Activated effector memory CD4-positive, alpha-beta T cell treated with anti-CD3 and anti-CD28 coated beads, Interleukin-2, amount 50 U/mL, for 16 hours (primary cell): ENCODE data around the gene GGA2.
A peak's percentile ranks its signal among the peaks of the same experiment; 100 is the strongest.
"Not testable (repeated sequence)": the region's sequence is repeated elsewhere in the genome, so short reads cannot be mapped to it uniquely, and the experiment has no call there.

ENCODE experiments used
- DNase-seq: peaks from one replicate; pipeline ENCODE4 v3.0.0-alpha.2; 2020

Gene GGA2

GRCh38 chr16:23465179-23465578 is 45.1 kb downstream of the GGA2 start:
- no peak for DNase-seq

DNA sequence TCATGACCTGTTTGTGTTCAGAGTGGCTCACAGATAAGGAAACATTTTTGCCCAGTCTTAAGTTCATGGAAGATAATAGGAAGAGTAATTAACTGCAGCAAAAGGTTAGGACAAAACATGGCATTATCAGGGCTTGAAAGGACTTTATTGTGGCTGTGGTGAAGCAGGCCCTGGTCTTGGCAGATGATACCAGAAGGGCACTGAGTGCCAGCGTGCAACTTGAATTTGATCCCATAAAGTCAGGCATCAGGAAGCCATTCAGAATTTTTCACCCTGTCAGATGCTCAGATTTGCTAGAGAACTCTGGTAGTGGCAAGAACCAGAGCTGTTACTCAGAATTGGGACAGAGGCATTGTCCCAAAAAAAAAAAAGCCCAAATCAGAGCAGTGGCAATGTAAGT is 46.1 kb downstream of the GGA2 start:
- no peak for DNase-seq

DNA sequence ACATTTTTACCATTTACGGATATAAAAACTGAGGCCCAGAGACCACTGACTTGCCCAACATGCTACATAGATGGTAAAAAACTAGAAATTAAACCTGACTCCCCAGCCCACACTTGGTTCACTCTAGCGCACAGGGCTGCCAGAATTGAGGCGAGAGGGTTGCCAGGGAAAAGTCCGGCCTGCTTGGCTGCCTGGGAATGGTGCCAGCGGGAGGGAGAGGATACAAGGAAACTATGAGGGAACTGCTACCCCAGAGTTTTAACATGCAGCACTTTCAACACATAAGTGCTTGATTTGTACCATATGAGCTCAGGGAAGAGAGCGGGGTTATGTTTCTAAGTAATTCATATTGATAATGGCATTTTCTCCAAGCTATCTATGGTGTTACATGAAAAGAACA is 47.3 kb downstream of the GGA2 start:
- DNase-seq, result not testable (repeated sequence)

- DNase-seq, result no peak
These were observed 56.8 kb downstream of the GGA2 start for GRCh38 chr16:23453338-23454052.

DNA sequence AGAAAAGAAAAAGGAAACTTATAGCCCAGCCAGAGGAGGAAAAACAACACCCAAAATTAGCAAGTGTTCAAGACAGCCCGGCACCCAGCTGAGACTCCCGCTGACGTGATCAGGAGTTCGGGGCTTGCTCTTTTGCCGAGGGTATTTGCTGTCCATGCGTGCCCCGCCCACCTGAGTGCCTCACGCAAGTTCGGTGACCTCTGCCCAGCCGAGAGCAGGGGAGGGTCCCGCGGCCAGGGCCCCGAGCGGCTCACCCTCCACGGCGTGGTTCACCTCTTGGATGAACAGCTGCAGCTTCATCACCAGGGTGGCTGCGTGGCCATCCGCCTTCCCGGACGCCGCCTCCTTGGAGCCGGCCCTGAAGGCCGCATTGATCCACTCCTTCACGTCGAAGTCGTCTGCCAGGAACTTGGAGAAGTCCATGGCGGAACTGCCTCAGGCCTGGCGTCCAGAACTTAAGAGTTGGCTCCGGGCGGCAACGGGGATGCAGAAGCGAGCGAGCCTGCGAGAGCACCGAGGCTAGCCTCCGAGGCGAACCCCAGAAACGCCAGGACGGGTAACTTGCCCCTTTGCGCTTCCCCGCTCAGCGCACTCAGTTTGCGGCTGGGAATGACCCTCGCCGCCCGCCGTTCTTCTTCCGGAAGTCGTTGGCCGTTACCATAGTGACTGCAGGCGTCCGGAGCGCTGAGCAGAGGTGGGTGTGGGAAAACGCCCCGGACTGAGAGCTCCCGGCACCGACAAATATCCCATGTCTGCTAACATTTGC is 57.5 kb downstream of the GGA2 start, which contains the start of gene COG7:
Gene COG7 (minus strand): TSS at position 618 of the 766 bp plus-strand sequence. CDS start 195 bp downstream, at position 423.
- DNase-seq, result peak; percentile 93

DNA sequence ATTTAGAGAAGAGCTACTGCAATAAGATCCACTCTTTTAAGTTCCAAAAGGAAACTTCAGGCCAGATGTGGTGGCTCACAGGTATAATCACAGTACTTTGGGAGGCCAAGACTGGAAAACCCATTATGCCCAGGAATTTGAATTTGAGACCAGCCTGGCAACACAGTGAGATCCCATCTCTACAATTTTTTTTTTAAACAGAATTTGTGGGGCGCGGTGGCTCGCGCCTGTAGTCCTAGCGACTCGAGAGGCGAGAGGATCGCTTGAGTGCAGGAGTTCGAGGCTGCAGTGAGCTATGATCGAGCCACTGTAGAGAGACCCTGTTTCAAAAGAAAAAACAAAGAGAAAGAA is 58.1 kb downstream of the GGA2 start:
- no peak for DNase-seq

GRCh38 chr16:23448392-23448791 is 61.9 kb downstream of the GGA2 start:
- DNase-seq, result no peak

- not testable (repeated sequence) for DNase-seq
These were observed 72.8 kb downstream of the GGA2 start for GRCh38 chr16:23437542-23437941.

DNA sequence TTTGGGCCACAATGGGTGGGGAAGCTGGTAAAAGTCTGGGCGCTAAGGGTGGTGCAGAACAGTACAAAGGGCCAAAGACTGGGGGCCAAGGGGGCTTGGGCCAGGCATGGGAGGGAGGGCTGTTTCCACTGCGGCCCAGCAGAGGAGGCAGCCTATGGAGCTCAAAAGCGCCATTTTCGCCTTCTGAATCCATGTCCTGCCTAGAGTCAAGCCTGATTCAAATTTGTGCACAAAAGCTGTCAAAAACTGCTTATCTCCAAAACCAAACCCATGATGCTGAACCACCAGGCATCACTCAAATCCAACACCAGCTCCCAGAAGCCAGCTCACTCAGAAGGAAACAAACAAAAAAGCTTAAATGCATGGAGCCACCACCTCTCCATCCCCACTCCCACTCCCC is 73.3 kb downstream of the GGA2 start:
- no peak for DNase-seq

GRCh38 chr16:23435500-23435899 is 74.8 kb downstream of the GGA2 start:
- peak; percentile 85 for DNase-seq

GRCh38 chr16:23434380-23434779 is 75.9 kb downstream of the GGA2 start:
- DNase-seq, result no peak

DNA sequence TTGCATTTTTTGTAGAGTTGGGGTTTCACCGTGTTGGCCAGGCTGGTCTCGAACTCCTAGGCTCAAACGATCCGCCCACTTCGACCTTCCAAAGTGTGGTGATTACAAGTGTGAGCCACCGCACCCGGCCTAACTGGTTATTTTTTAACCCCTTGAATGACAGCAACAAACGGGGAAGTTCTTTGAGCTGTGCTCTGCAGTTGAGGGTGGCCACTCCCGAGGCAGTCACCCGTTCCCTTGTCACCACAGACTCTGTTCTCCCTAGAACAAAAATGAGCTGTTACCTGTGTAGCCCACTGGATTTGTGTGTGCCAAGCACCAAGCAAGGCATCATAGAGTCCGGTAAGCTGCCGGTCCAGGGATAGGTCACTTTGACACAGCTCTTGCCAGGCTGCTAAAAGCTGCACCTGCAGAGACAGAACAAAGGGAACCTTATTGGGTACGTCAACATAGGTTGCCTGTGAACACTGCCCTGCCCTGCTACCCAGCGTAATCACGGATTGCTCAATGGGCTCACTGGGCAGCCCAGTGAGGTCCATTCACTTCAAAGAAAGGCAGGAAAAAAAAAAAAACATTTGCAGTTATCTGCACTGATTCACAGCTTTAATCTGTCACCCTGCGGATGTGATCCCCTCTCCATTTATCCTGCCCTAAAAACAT is 76.9 kb downstream of the GGA2 start:
- DNase-seq, result no peak

DNA sequence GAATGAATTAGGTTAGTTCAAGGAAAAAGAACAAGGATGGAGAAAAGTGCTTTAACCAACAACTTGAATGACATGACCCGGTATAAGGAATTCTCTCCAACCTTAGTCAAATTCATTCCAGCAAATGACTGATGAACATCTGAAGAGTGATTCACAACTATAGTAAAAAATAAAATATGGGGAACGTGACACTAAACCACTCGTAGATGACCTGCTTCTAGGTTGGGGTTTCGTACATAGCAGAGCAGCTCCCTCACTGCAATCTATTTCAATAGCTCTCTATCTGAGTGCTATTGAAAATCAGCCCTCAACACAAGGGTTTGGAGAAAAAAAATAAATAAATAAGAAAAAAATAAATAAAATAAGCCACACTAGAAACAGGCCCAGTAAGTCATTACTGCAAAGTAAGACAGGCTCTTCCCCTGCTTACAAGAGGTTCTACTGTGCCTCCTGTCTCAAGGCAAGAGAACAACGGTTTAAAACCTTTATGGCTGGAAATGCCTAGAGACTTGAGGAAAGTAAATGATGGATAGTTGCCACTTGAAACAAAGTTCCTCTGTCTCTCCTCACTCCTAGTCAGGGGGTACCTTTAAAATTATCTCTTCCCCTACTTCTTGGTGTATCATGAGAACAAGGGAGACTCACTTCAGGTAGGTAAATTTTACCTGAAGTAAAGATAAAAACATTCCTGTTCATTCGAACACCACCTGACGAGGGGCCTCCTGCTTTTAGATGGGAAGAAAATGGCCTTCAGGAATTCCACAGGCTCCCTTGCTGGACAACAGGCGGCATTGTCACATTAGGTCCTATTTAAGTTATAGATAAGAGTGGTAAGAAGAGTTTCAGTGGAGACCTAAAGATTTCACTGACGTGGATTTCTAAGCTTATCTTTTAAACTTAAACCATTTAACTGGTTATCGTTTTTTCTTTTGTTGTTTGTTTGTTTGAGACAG is 77.8 kb downstream of the GGA2 start:
- no peak for DNase-seq

DNA sequence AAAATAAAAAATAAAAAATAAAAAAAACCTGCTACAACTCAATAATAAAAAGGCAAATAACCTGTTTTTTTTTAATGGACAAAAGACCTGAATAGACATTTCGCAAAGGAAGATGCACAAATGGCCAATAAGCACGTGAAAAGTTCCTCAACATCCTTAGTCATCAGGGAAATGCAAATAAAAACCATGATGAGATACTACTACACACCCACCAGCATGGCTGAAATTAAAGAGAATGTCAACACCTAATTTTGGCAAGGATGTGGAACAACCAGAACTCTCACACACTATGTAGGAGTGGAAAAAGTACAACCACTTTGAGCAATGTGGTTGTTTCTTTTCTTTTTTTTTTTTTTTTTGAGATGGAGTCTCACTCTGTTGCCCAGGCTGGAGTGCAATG is 81.9 kb downstream of the GGA2 start:
- no peak for DNase-seq

GRCh38 chr16:23424292-23424958 is 85.9 kb downstream of the GGA2 start:
- no peak for DNase-seq

DNA sequence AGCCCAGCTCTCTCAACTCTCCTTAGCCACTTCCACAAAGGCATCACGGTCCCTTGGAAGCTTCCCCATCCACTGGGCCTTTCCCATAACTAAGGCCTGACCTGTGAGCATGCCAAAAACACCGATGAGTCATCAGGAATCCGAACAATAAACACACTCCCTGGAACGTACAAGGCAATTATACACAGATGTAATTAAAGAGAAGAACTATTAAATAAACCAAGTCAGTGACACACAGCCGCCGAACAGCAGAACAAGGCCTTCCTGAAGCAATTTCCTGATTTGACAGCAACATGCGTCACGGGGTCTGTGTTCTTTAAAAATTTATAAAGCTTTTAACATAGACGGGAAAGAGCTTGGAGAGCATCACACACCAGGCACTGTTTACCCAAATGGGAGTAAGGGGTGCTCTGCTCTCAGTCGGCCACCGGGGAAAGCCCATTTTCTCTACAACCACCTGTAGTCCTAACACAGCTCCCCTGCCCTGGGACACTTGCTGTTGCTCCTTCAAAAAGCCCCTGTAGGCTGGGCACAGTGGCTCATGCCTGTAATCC is 86.7 kb downstream of the GGA2 start:
- no peak for DNase-seq

GRCh38 chr16:23420011-23420410 is 90.3 kb downstream of the GGA2 start:
- no peak for DNase-seq

DNA sequence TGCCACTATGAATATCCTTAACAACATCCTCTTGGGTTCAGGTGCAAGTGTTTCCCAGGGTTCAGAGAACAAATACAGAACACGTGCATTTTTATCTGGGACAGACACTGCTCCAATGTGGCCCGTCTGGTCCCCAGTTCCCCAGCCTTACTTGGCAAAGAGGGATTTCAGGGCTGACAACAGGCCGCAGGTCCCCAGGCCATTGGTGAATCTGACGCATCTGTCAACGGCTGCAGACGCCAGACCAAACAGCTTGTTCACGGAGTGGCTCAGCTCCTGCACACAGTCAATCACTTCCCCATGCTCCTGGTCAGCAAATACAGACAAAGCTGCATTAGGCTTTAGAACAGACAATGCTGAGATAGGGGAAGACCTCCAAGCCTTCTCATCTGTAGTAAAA is 93.5 kb downstream of the GGA2 start:
- no peak for DNase-seq

- no peak for DNase-seq
These were observed 95.6 kb downstream of the GGA2 start for GRCh38 chr16:23414731-23415130.
